KOPT-K1 (cell line): Measurements from ENCODE around the gene RPS24.

Source experiments
- H3K27ac ChIP-seq: fragments of 200-600 bp; sonication (generic); 2 replicates; pipeline ENCODE4 v1.5.1; 2016; ENCODE audit warnings: antibody characterized with exemption, mild to moderate bottlenecking, low read depth, low read length; ENCODE audit not compliant: poor library complexity, severe bottlenecking
- H3K36me3 ChIP-seq: fragments of 200-600 bp; sonication (generic); 2 replicates; pipeline ENCODE4 v1.5.1; 2017; ENCODE audit warnings: antibody characterized with exemption, mild to moderate bottlenecking, low read length, moderate library complexity; ENCODE audit not compliant: insufficient read depth
- H3K9me3 ChIP-seq: fragments of 200-600 bp; sonication (generic); 2 replicates; pipeline ENCODE4 v1.5.1; 2017; ENCODE audit warnings: antibody characterized with exemption, low read length, mild to moderate bottlenecking; ENCODE audit not compliant: insufficient read depth, poor library complexity, severe bottlenecking

Gene RPS24

GRCh38 chr10:78079411-78079810 is 45.7 kb downstream of the RPS24 start:
- H3K36me3 ChIP-seq: no peaks in the 10 kb centered on the region
- H3K27ac ChIP-seq: no peak overlapping the region
- H3K9me3 ChIP-seq: peaks cover 7% of the 10 kb centered on the region

DNA sequence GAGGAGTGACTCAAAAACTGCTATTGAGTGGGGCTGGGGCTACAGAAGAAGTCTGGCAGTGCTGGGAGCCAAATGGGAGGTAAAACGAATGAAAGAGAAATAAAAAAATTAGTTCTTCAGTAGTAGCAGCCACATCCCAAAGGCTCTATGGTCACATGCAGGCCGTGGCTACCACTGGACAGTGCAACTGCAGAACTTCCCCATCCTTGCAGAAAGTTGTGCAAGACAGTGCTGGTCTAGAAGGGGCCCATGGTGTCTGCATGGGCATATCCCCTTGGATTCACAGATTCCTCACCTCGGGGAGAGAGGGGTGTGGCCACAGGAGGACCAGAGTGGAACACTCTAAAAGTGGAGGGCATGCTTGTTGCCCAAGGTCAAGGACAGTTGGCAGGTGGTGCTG is 47.6 kb downstream of the RPS24 start:
- Histone ChIP-seq H3K36me3 (no peaks in the 10 kb centered on the region), H3K9me3 (peaks cover 7% of the 10 kb centered on the region), H3K27ac (no peak overlapping the region)

GRCh38 chr10:78082636-78083035 is 49.0 kb downstream of the RPS24 start:
- Histone ChIP-seq H3K9me3 (no peaks in the 10 kb centered on the region), H3K36me3 (no peaks in the 10 kb centered on the region), H3K27ac (no peak overlapping the region)
